ENCODE results near the gene MPZL1. TPM values are rescaled to one million over a fixed set of nuclear protein-coding genes. Genes with fewer than 3 reads are reported as not detected.

Gene MPZL1
- total and polyA plus RNA-seq, 2 of the 8 experiments (the other 6 are each of a cell fraction or from before 2014, with no cell fraction given), result 37.8 to 120 TPM

- TF ChIP-seq CTCF (IDR thresholded peaks at IDR 0.05; ENCODE audit: control extremely low read depth in 1 of 3, insufficient read depth in 1 of 3, low read depth in 1 of 3, low read length in 3 of 3) (no peak), SIRT6 (IDR thresholded peaks at IDR 0.05; ENCODE audit: low read length) (no peak), RNF2 (IDR thresholded peaks at IDR 0.05; ENCODE audit: borderline replicate concordance, low read depth, low read length, missing control alignments, poor library complexity, severe bottlenecking) (no peak), KDM4A (IDR thresholded peaks at IDR 0.05; ENCODE audit: low read depth, low read length, severe bottlenecking) (no peak), ATF2 (IDR thresholded peaks at IDR 0.05; ENCODE audit: low read length) (no peak)
- Histone ChIP-seq H3K23me2 (ENCODE audit: low read depth, low read length) (no peaks in the 10 kb centered on the region), H3K23ac (ENCODE audit: insufficient read length) (no peak overlapping the region), H4K20me1 (replicated peaks in 1 of 2; ENCODE audit: control insufficient read depth in 1 of 2, insufficient read depth in 2 of 2, low read length in 2 of 2) (no peaks in the 10 kb centered on the region), H2BK15ac (ENCODE audit: low read length) (0 out of 2 replicates have a peak overlapping the region, but pooled peaks have one; percentile 18), H4K91ac (replicated peaks; ENCODE audit: insufficient read length, low read length) (no peak overlapping the region), H2AK5ac (ENCODE audit: low read depth, low read length) (peak overlapping the region; percentile 66; the same call in 1 of the 2 replicates), H4K8ac (ENCODE audit: extremely low read depth, insufficient read depth, low read length) (no peak overlapping the region), H3K27ac (ENCODE audit: low read depth, low read length) (peak overlapping the region; percentile 31; the same call in 1 of the 2 replicates), H3K9ac (replicated peaks in 1 of 4; ENCODE audit: extremely low read depth in 1 of 4, low read depth in 3 of 4, low read length in 3 of 4) (no peak overlapping the region), H3K4me3 (ENCODE audit: extremely low read depth in 1 of 4, insufficient read depth in 2 of 4, low read depth in 3 of 4, low read length in 4 of 4) (no peak overlapping the region), H2BK120ac (replicated peaks; ENCODE audit: low read depth, low read length) (no peak overlapping the region), H3K18ac (ENCODE audit: extremely low read depth, low read length) (no peak overlapping the region), H3K56ac (replicated peaks; ENCODE audit: insufficient read length, low read depth, low read length) (no peak overlapping the region), H3K27me3 (replicated peaks in 1 of 4; ENCODE audit: control insufficient read depth in 3 of 4, extremely low read depth in 1 of 4, insufficient read depth in 3 of 4, low read length in 3 of 4) (no peaks in the 10 kb centered on the region), H3K79me2 (ENCODE audit: control insufficient read depth in 1 of 2, insufficient read depth in 2 of 2, low read length in 2 of 2) (no peaks in the 10 kb centered on the region), H3K4ac (replicated peaks; ENCODE audit: insufficient read length, low read depth, low read length) (no peak overlapping the region), H2BK20ac (ENCODE audit: low read length) (no peak overlapping the region), H3K79me1 (ENCODE audit: low read depth, low read length) (no peaks in the 10 kb centered on the region), H3K14ac (ENCODE audit: insufficient read length) (no peak overlapping the region), H3K36me3 (ENCODE audit: control insufficient read depth in 2 of 4, insufficient read depth in 4 of 4, low read length in 3 of 4) (no peaks in the 10 kb centered on the region; a peak in 1 of 8 replicates), H4K5ac (ENCODE audit: insufficient read length, low read depth, low read length) (no peak overlapping the region), H3K4me1 (replicated peaks in 1 of 4; ENCODE audit: control insufficient read depth in 3 of 4, insufficient read depth in 4 of 4, low read length in 3 of 4) (peaks cover 2 to 8% (median 3%) of the 10 kb centered on the region in 4 experiments; a peak in 4 of 7 replicates), H3K4me2 (ENCODE audit: insufficient read depth in 1 of 2, low read depth in 2 of 2, low read length in 2 of 2) (no peak overlapping the region; a peak in 1 of 4 replicates), H2BK5ac (ENCODE audit: low read depth, low read length) (0 out of 2 replicates have a peak overlapping the region, but pooled peaks have one; percentile 20), H2AFZ (ENCODE audit: low read length) (no peak overlapping the region), H3K9me3 (ENCODE audit: insufficient read depth in 2 of 2, low read depth in 1 of 2, low read length in 1 of 2) (no peaks in the 10 kb centered on the region), H2BK12ac (ENCODE audit: low read depth, low read length) (peak overlapping the region; percentile 44)
- no peak for FAIRE-seq
- CTCF ChIA-PET (ENCODE audit: partially characterized antibody), result interaction anchor here (1.0 to 1.7 kb wide), 7 partner anchors 11 to 282 kb away, joined by 3 to 5 read pairs (median 4); no protein-coding TSS in a partner anchor
- no peak for DNase-seq (ENCODE audit: low read depth in 1 of 2, low spot score in 2 of 2)
- 76% methylated on average over 10 of the region's 10 CpGs; no CpG with 5 or more reads in 1 of the 2 experiments for WGBS, 2 experiments (ENCODE audit: extremely low coverage in 1 of 2, insufficient coverage in 1 of 2, insufficient read length in 1 of 2, insufficient replicate concordance in 2 of 2, low coverage in 1 of 2, low lambda C conversion rate in 2 of 2, missing lambda C conversion rate in 1 of 2)
- POLR2A ChIA-PET (ENCODE audit: partially characterized antibody), result interaction anchor here (1.1 kb wide), 1 partner anchor 142 kb away, joined by 3 read pairs; no protein-coding TSS in a partner anchor
Measured at GRCh38 chr1:167795810-167796740, 74.3 kb downstream of the MPZL1 start.
